ENCODE measurements around the gene GLRA1.

The GLRA1 gene

DNA sequence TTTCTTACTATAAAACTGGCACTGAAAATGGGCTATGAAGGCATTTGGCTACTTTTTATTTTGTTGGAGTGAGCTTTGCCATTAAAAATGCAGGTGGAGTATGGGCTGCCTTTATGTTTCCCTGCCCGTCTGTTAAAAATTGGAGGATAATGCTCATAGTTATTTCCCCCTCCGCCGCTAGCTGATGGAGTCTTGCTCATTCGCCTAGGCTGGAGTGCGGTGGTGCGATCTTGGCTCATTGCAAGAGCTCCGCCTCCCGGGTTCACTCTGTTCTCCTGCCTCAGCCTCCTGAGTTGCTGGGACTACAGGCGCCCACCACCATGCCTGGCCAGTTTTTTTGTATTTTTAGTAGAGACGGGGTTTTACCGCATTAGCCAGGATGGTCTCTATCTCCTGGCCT is 144.3 kb downstream of the GLRA1 start:
- H3K36me3 Mint-ChIP-seq (ENCODE audit: low read depth): peaks cover 74% of the 10 kb centered on the region
- peaks cover 40% of the 10 kb centered on the region for H3K4me1 Mint-ChIP-seq
- H3K27ac Mint-ChIP-seq: no peak overlapping the region

DNA sequence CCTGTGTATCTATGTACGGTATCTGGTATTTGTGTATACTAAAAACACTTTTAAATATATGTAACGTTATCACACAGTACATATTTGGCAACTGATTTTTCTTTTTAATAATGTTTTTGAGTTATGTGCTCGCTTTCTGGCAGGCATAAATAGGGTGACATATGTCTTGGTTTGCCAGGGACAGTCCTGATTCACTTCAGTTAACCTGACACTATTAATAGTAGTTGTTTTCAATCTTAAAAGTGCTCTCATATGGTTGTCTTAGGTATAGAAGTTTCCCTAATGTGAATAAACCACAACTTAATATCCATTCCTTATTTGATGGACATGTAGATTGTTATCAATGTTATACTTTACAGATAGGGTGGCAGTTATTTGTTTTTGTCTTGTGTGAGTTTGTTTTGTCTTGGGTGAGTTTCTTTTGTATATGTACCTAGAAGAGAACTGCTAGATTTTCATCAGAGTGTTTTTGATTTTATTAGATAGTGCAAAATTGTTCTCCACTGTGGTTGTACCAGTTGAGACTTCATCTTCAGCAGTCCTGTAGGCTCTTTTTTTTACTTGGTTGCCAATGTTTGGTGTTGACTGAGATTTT is 145.0 kb downstream of the GLRA1 start:
- peaks cover 42% of the 10 kb centered on the region for H3K4me1 Mint-ChIP-seq
- H3K27me3 Mint-ChIP-seq (ENCODE audit: low read depth, poor library complexity): no peaks in the 10 kb centered on the region
- peaks cover 35% of the 10 kb centered on the region for H3K9me3 Mint-ChIP-seq
- H3K36me3 Mint-ChIP-seq (ENCODE audit: low read depth): peaks cover 71% of the 10 kb centered on the region
- TF ChIP-seq, protein P1, sequence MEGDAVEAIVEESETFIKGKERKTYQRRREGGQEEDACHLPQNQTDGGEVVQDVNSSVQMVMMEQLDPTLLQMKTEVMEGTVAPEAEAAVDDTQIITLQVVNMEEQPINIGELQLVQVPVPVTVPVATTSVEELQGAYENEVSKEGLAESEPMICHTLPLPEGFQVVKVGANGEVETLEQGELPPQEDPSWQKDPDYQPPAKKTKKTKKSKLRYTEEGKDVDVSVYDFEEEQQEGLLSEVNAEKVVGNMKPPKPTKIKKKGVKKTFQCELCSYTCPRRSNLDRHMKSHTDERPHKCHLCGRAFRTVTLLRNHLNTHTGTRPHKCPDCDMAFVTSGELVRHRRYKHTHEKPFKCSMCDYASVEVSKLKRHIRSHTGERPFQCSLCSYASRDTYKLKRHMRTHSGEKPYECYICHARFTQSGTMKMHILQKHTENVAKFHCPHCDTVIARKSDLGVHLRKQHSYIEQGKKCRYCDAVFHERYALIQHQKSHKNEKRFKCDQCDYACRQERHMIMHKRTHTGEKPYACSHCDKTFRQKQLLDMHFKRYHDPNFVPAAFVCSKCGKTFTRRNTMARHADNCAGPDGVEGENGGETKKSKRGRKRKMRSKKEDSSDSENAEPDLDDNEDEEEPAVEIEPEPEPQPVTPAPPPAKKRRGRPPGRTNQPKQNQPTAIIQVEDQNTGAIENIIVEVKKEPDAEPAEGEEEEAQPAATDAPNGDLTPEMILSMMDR (IDR thresholded peaks at IDR 0.05): no peak
- no peak overlapping the region for H3K4me3 Mint-ChIP-seq
- H3K27ac Mint-ChIP-seq: no peak overlapping the region
- no peak for DNase-seq

More for the DNA sequence above, 144.3 kb downstream of the GLRA1 start:
- H3K9me3 Mint-ChIP-seq: peaks cover 34% of the 10 kb centered on the region
- H3K4me3 Mint-ChIP-seq: no peak overlapping the region
- H3K27me3 Mint-ChIP-seq (ENCODE audit: low read depth, poor library complexity): no peaks in the 10 kb centered on the region
- TF ChIP-seq, protein P1 (IDR thresholded peaks at IDR 0.05): no peak
- DNase-seq: no peak

DNA sequence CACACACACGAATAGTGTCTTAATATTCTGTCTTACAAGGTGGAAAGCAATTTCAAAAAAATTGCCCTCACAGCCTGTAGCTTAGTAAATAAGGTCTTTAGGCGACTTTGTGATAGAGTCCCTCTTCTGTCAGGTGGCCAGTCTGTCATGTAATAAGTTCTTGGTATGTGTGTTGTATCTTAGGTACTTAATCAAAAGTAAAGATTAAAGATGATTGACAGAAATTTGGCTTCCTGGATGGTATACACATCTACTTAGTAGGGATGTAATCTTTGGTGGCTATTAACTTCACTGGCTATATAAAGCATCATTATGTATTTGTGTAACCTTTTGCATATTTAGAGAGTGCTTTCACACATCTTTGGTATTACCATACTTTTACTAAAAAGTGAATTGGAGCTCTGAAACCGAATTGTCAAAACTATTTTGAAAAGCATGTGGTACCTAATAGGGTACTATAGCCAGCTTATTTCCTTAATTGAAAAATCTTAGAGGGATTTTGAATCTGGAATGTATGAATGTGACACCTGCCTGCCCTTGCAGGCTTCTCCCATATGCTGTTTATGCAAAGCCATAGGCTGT is 149.5 kb downstream of the GLRA1 start:
- H3K4me3 Mint-ChIP-seq: peak overlapping the region; percentile 88
- H3K9me3 Mint-ChIP-seq: peaks cover 35% of the 10 kb centered on the region
- no peak for DNase-seq
- TF ChIP-seq, protein P1 (IDR thresholded peaks at IDR 0.05): no peak
- no peaks in the 10 kb centered on the region for H3K27me3 Mint-ChIP-seq (ENCODE audit: low read depth, poor library complexity)
- H3K27ac Mint-ChIP-seq: no peak overlapping the region
- peaks cover 64% of the 10 kb centered on the region for H3K4me1 Mint-ChIP-seq
- H3K36me3 Mint-ChIP-seq (ENCODE audit: low read depth): peaks cover 49% of the 10 kb centered on the region

DNA sequence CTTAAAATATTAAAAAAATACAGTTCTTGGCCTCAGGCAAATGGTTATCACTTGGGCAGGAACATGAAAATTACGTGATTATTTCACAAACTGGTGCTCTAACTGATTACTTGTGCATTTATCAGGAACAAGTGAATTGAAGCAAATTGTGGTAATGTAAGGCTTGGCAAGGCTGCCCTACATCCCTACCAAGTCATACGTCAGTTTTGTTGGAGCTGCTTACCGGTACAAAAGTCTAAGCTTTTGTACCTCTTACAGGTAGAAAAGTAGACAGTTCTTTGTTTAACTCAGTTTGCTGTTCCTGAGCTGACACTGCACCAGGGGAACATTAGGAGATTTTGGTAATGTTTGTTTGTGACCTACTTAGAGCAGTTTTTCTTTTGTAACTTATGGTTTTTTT is 150.7 kb downstream of the GLRA1 start:
- H3K27me3 Mint-ChIP-seq (ENCODE audit: low read depth, poor library complexity): no peaks in the 10 kb centered on the region
- peaks cover 57% of the 10 kb centered on the region for H3K4me1 Mint-ChIP-seq
- H3K4me3 Mint-ChIP-seq: peak overlapping the region; percentile 88
- peaks cover 30% of the 10 kb centered on the region for H3K9me3 Mint-ChIP-seq
- TF ChIP-seq, protein P1 (IDR thresholded peaks at IDR 0.05): no peak
- H3K36me3 Mint-ChIP-seq (ENCODE audit: low read depth): peaks cover 38% of the 10 kb centered on the region
- peak overlapping the region; percentile 25 for H3K27ac Mint-ChIP-seq
- DNase-seq: no peak

DNA sequence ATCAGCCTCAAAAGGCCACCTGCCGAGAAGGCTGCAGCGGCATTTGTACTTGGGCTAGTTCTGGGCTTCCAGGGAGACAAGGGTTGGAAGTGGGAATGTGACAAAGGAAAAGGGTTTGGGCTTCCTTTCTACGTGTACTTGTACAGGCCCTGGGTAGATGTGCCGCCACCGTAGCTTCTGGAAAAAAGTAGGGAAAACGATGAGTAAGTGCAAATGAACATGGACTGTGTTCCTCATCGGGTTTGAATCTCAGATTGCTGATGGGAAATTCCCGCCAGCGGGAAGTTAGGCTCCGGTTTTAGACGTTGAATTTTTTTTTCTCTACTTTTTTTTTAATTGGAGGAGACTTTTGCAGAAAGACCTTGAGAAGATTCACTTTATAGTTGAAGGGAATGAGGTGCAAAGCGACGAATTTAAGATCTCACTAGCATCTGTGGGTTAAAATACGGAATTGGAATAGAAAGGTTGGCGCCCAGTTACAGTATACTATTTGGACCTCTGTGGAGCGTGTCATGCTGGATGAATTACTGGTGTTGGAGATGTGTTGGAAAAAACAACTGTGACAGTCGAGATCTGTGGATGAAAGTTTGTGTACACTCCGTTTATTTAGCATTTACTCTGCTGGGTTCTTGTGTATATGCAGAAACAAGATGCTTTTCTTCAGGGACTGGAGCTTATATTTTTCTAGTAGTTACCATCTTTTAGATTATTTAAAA is 151.6 kb downstream of the GLRA1 start:
- Mint-ChIP-seq H3K27ac (peak overlapping the region; percentile 80), H3K9me3 (peaks cover 25% of the 10 kb centered on the region), H3K36me3 (ENCODE audit: low read depth) (peaks cover 28% of the 10 kb centered on the region), H3K4me3 (peak overlapping the region; percentile 88), H3K27me3 (ENCODE audit: low read depth, poor library complexity) (no peaks in the 10 kb centered on the region), H3K4me1 (peaks cover 60% of the 10 kb centered on the region)
- TF ChIP-seq, protein P1 (IDR thresholded peaks at IDR 0.05): no peak
- DNase-seq: no peak
